NCI-H2227 (cell line): ENCODE measurements around the gene POU3F2.

ENCODE experiments used
- DNase-seq: peaks from one replicate; lab custom pipeline; 2025; ENCODE audit not compliant: unreplicated experiment; lab: John Stamatoyannopoulos, UW

The POU3F2 gene

GRCh38 chr6:98843271-98844243 lies 9.2 kb downstream of the POU3F2 start:
- DNase-seq: no peak

- DNase-seq: peak; percentile 43
Measured at GRCh38 chr6:98844244-98845210, 10.2 kb downstream of the POU3F2 start.

- DNase-seq: peak; percentile 88
Measured at GRCh38 chr6:98845211-98846020, 11.0 kb downstream of the POU3F2 start.

- no peak for DNase-seq
Measured at GRCh38 chr6:98846021-98846380, 11.6 kb downstream of the POU3F2 start.

- DNase-seq: no peak
Measured at GRCh38 chr6:98847416-98847778, 13.0 kb downstream of the POU3F2 start.

GRCh38 chr6:98847779-98848538 lies 13.6 kb downstream of the POU3F2 start:
- DNase-seq: peak; percentile 30

GRCh38 chr6:98848539-98849242 lies 14.3 kb downstream of the POU3F2 start:
- DNase-seq: no peak

- no peak for DNase-seq
Measured at GRCh38 chr6:98864497-98864896, 30.1 kb downstream of the POU3F2 start.

GRCh38 chr6:98871057-98871456 lies 36.7 kb downstream of the POU3F2 start:
- DNase-seq: no peak

- no peak for DNase-seq
Measured at GRCh38 chr6:98871821-98872220, 37.4 kb downstream of the POU3F2 start.

- DNase-seq: no peak
Measured at GRCh38 chr6:98875375-98875774, 41.0 kb downstream of the POU3F2 start.

GRCh38 chr6:98877250-98877649 lies 42.9 kb downstream of the POU3F2 start:
- no peak for DNase-seq

GRCh38 chr6:98880486-98880885 lies 46.1 kb downstream of the POU3F2 start:
- no peak for DNase-seq

- DNase-seq: no peak
Measured at GRCh38 chr6:98885330-98885729, 51.0 kb downstream of the POU3F2 start.

GRCh38 chr6:98887650-98888049 lies 53.3 kb downstream of the POU3F2 start:
- no peak for DNase-seq
